Myocyte (in vitro differentiated cells): ENCODE data around the gene ADGRV1. TPM values are rescaled to one million over a fixed set of nuclear protein-coding genes. Genes with fewer than 3 reads are reported as not detected.

Experiments used
- DNase-seq: peaks from one replicate; pipeline ENCODE4 v3.0.0-alpha.2; 2012; ENCODE audit warnings: low read depth
- total RNA-seq: library from RNA; depleted of rRNA; stranded (reverse); fragments of >200 nt; gene quantifications from 2 replicates; pipeline ENCODE4 v1.2.3, GENCODE V29; 2014

ADGRV1 gene
- total RNA-seq, 1 donor from 2014 or later, result 3.9 TPM

DNA sequence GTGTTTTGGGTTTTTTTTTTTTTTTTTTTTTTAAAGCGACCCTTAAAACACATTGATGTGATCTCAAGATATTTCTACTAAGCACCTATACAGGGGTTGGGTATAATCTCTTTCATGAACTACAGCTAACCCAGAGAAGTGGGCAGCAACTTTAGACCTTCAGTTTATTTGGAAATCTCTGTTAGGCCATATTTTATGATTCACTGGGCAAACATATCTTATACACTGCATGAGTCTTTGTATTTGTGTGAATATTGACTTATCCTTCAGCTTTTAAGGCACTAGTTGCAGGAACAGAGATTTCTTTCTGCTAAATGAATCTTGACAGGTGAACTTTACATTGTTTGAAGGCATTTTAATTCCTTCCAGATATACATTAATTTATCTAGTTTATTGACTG lies 630.2 kb downstream of the ADGRV1 start:
- no peak for DNase-seq

DNA sequence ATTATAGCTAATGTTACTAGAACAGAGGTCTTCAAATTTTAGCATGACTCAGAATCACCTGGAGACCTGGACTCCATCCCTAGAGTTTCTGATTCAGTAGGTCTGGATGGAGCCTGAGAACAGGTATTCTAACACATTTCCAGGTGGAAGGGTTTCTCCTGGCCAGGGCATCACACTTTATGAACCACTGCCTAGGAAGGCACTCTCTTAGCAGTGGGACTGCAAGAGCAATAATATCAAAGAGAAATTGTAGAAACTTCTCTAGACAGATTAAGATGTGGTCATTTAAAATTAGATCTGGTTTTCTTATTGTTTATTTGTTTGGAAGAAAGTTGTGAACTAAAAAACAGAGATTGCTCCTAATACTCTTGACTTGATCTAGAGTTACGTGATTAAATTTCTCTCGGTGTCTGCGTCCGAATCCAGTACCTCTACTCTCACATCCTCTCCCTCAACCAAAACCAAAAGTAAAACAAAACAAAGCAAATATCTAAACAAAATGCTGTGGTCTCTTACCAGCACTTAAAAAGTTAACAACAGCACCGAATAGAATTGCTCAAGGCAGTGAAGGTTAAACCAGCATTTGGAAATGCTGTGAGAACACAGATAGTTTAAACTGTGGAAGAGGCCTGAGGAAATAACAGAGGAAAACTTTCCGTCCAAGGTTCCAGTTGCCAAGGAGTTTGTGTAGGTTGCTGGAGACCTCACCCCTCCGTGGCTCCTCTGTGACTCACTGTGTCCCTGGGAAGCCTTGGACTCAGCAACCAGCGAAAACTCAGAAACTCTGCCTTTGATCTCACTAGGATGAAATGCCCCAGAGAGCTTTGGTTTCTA lies 631.1 kb downstream of the ADGRV1 start:
- DNase-seq, result peak; percentile 65

DNA sequence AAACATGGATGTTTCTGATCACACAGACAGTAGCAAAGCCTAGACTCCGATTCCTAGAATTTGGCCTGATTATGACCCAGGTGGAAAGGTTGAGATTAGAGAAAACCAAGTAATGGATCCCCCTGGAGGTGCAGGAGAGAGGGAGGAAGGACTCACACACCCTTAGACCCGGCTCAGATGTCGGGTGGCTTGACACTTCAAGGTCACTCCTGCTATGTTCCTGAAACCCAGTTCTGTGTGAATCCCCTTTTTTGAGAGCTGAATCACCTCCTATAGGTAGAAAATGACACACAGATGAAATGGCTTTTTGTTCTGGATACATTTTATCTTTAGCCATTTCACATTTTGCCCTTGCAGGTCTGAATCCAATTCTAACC lies 631.7 kb downstream of the ADGRV1 start:
- DNase-seq, result no peak

DNA sequence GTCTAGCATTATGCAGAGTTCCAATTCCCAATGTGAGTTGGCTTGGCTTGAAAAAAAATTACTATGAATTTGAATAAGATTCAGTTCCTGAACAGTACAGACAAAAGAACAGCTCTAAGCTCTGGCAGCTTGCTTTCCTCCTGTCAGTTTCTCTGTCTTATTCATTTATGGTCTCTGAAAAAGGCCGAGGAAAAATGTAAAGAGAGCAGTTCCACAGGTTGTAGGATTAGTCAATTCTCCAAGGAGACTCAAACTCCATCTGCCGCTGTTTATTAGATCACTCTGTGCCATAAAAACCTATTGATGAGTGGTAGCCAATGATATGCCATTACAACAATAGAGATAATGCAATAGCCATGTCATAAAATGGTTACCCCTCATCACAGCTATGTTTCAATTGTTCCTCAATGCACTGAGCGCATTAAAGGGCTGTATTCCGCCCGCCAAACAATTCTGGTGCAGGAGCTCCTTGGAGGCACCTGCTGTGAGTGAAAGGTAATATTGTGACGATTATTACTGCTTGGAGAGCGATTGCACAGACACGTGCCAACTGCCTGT lies 636.3 kb downstream of the ADGRV1 start:
- DNase-seq, result no peak

DNA sequence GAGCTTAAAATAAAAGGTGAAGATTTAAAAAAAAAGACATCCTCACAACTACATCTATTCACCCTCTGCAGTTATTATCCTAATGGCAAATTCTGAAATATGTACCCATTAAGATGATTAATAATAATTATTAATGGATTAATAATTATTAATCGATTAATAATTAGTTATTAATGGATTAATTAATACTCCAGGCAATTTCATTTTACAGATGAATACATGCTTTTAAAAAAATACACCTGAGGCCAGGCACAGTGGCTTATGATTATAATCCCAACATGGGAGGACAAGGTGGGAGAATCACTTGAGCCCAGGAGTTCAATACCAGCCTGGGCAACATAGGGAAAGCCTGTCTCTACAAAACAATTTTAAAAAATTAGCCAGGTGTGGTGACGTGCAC lies 642.1 kb downstream of the ADGRV1 start:
- DNase-seq, result no peak

DNA sequence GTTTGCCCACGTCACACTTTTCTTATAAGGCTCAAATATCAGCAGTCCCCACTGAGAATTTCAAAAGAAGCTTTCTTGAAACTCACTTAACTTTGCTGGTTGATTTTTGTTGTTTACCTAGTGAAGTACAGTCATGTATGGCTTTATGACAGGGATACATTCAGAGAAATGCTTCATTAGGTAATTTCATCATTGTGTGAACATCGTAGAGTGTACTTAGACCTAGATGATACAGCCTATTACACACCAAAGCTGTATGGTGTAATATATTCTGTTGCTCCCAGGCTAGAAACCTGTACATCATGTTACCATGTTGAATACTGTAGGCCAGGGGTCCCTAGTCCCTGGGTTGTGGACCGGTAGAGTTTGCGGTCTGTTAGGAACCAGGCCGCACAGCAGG lies 647.5 kb downstream of the ADGRV1 start:
- no peak for DNase-seq

DNA sequence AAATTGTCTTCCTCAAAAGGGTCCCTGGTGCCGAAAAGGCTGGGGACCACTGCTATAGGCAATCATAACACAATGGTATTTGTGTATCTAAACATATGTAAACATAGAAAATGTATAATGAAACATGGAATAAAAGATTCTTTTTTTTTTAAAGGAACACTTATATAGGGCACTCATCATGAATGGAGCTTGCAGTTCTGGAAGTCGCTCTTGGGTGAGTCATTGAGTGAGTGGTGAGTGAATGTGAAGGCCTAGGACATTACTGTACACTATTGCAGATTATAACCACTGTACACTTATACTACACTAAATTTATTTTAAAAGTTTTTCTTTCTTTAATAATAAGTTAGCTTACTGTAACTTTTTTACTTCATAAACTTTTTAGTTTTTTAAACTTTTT lies 648.1 kb downstream of the ADGRV1 start:
- DNase-seq, result no peak

DNA sequence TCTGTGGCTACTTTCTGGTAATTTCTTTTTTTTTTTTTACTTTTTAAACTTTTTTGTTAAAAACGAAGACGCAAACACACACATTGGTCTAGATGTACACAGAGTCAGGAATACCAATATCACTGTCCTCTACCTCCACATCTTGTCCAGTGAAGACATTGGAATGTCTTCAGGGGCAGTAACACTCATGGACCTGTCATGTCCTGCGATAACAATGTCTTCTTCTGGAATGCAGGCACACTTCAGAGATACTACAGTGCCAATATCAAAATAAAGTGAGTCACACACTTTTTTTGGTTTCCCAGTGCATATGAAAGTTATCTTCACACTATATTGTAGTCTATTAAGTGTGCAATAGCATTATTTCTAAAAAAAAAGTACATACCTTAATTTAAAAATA lies 648.7 kb downstream of the ADGRV1 start:
- DNase-seq, result no peak

DNA sequence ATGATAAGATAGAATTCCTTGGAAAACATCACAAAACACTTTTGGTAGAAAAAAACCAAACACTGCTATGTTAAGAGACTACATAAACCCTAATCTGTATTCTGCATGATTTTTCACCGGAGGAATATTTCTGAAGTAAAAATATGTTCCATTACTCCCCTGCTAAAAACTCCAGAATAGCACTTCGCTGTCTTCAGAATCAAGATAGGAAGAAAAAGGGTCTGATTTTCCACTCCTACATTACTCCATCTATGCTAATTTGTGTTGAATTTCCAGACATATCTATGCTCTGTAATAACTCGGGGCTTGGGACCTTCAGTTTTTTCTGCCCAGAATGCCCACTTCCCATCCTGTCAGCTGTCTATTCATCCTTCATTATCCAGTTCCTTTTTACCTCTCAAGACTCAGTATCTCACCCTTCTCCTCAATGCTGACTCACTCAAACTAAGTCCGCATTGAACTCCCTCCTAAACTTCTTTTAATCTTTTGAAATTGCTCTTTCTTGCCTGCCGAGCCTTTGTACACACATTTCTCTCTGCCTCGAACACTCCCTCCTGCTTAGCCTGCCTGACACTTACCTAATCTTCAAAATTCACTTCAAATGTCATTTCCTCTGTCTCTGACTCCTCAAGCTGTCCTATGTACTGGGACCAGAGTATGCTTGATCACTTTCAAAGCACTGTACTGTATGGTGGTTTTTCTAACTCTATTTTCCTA lies 653.6 kb downstream of the ADGRV1 start:
- peak; percentile 31 for DNase-seq

DNA sequence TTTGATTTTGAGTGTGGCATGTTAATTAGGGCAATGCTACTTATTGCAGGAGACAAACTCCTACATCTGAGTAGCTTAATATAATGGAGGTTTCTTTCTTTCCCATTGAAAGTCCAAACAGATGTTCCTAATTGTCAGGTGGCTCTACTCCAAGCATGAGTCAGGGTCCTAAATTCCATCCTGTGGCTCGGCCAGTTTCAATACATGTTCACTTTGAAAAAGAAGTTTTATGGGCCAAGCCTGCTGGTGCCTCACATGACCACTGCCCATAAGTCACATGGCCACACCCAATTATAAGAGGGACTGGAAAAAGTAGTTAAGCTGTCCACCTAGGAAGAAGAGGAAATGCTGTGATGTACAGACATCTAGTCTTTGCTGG lies 654.1 kb downstream of the ADGRV1 start:
- peak; percentile 83 for DNase-seq

Other genes starting within 250 kb of the ADGRV1 start
- gene CETN3, start 149.0 kb upstream of the ADGRV1 start, total RNA-seq, result 4.9 and 14.0 TPM in 2 replicates
- 3.7 and 4.9 TPM in 2 replicates for gene MBLAC2, start 84.0 kb upstream of the ADGRV1 start, total RNA-seq
- 2.3 and 5.3 TPM in 2 replicates for gene POLR3G, start 83.9 kb upstream of the ADGRV1 start, total RNA-seq
- gene LYSMD3, start 29.2 kb upstream of the ADGRV1 start, total RNA-seq, result 14.3 and 15.8 TPM in 2 replicates